Peyer's patch (tissue), 4 donors: ENCODE results near the gene EPO. TPM values are rescaled to one million over a fixed set of nuclear protein-coding genes. Genes with fewer than 3 reads are reported as not detected.

Experiments
- DNase-seq, 3 donors: peaks; one replicate each; pipeline ENCODE4 v3.0.0-alpha.2; 2017 to 2019
- H3K27ac ChIP-seq, 4 donors: fragments of 200-600 bp; sonication (generic); one replicate each; pipeline ENCODE4 v1.5.1; 2016 to 2019
- H3K27me3 ChIP-seq, 2 donors: fragments of 200-600 bp; sonication (generic); one replicate each; pipeline ENCODE4 v1.5.1; 2019
- H3K36me3 ChIP-seq, 3 donors: fragments of 200-600 bp; sonication (generic); one replicate each; pipeline ENCODE4 v1.5.1; 2016 to 2019
- H3K4me1 ChIP-seq, 4 donors: fragments of 200-600 bp; sonication (generic); one replicate each; pipeline ENCODE4 v1.5.1; 2016 to 2019
- H3K4me3 ChIP-seq, 4 donors: fragments of 200-600 bp; sonication (generic); 1 replicate in 3 of 4; 2 replicates in 1 of 4; pipeline ENCODE4 v1.5.1; 2016 to 2019; ENCODE audit warnings: mild to moderate bottlenecking in 1 of 4
- H3K9me3 ChIP-seq, 4 donors: fragments of 200-600 bp; sonication (generic); one replicate each; pipeline ENCODE4 v1.5.1; 2016 to 2019; ENCODE audit warnings: mild to moderate bottlenecking in 1 of 4
- POLR2A ChIP-seq, 2 donors: fragments of 450-650 bp; IDR thresholded peaks; one replicate each; pipeline ENCODE4 v1.5.1; 2017; ENCODE audit warnings: antibody characterized with exemption in 2 of 2, mild to moderate bottlenecking in 2 of 2, moderate library complexity in 2 of 2
- total RNA-seq, 4 donors: library from RNA; depleted of rRNA; stranded (reverse); fragments of >200 nt; gene quantifications; one replicate each; pipeline ENCODE4 v1.1.0, GENCODE V29; 2016
- TF ChIP-seq, protein P1 (sequence below), 6 experiments: fragments of 450-650 bp in 4 of 6; fragments of 200-600 bp in 2 of 6; sonication (generic) in 1 of 6; IDR thresholded peaks; one replicate each; pipeline ENCODE4 v1.5.1; 2017 to 2019; ENCODE audit warnings: antibody characterized with exemption in 6 of 6, mild to moderate bottlenecking in 3 of 6, moderate library complexity in 1 of 6

Gene EPO
- total RNA-seq, 4 donors from 2014 or later, result not detected

GRCh38 chr7:100681491-100682227, 38.6 kb upstream of the EPO start:
- H3K4me1 ChIP-seq, result peaks cover 0 to 26% (median 0%) of the 10 kb centered on the region in 4 donors
- H3K27ac ChIP-seq, result no peak overlapping the region
- no peaks in the 10 kb centered on the region for H3K27me3 ChIP-seq
- peak in 1 of 3 donors; percentile 47 for DNase-seq
- peaks cover 0 to 100% (median 0%) of the 10 kb centered on the region in 3 donors for H3K36me3 ChIP-seq
- TF ChIP-seq, protein P1, sequence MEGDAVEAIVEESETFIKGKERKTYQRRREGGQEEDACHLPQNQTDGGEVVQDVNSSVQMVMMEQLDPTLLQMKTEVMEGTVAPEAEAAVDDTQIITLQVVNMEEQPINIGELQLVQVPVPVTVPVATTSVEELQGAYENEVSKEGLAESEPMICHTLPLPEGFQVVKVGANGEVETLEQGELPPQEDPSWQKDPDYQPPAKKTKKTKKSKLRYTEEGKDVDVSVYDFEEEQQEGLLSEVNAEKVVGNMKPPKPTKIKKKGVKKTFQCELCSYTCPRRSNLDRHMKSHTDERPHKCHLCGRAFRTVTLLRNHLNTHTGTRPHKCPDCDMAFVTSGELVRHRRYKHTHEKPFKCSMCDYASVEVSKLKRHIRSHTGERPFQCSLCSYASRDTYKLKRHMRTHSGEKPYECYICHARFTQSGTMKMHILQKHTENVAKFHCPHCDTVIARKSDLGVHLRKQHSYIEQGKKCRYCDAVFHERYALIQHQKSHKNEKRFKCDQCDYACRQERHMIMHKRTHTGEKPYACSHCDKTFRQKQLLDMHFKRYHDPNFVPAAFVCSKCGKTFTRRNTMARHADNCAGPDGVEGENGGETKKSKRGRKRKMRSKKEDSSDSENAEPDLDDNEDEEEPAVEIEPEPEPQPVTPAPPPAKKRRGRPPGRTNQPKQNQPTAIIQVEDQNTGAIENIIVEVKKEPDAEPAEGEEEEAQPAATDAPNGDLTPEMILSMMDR (IDR thresholded peaks at IDR 0.05), result no peak
- no peak for TF ChIP-seq POLR2A (IDR thresholded peaks at IDR 0.05)
- no peak overlapping the region for H3K4me3 ChIP-seq
- no peaks in the 10 kb centered on the region for H3K9me3 ChIP-seq

DNA sequence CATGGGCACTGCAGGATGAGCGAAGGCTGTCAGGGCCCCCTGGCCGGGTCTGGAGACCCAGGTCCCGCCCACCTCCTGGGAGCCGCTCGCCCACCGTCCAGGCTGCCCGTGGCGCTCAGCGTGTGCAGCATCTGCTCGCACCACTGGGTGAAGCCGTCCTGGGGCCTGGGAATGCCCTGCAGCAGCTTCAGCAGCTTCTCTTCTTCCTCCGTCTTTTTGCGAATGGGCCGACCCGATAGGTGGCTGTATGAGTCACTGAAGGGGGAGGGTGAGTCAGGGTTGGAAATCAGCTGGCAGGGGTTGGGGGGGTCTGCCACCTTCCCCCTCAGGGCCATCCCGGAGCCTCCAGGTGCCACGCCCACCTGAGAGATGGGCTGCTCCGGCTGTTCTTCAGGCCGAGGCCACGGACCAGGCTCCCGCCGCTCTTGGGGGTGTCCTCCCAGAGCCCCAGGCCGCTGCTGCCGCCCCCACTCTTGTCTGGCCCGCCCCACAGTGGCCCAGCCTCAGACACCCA, 38.0 kb upstream of the EPO start:
- Histone ChIP-seq H3K27ac (no peak overlapping the region), H3K36me3 (peaks cover 0 to 100% (median 0%) of the 10 kb centered on the region in 3 donors), H3K4me1 (peaks cover 0 to 21% (median 0%) of the 10 kb centered on the region in 4 donors)

DNA sequence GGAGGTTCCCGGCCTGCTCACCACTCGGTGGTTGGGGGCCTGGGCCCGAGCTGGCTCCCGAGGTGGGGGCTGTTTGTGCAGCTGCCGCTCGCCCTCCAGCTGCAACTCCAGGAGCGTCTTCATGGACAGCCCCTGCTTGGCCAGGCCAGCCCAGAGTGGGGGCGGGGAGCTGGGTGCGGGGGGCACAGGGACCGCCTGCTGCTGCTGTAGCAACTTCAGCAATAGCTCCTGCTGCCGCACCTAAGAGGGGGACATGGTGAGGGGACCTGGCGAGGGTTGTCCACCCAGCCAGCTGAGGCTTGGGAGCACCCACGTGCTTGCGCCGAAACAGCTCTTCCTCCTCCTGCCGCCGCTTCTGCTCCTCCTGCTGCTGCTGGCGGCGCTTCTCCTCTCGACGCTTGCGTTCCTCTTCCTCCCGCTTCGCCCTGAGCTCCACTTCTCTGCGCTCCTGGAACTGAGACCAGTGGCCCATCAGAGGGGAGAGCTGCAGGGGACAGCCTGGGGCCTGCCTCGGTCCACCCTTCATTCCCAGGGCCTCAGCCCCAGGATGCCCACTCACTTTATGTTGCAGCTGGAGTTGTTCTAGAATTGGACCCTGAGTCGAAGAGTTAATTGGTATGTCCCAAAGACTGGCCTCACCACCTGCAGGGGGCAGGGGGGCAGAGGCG, 37.1 kb upstream of the EPO start:
- Histone ChIP-seq H3K4me3 (no peak overlapping the region), H3K36me3 (peaks cover 0 to 100% (median 0%) of the 10 kb centered on the region in 3 donors), H3K27me3 (no peaks in the 10 kb centered on the region), H3K4me1 (peaks cover 0 to 14% (median 0%) of the 10 kb centered on the region in 4 donors), H3K9me3 (no peaks in the 10 kb centered on the region), H3K27ac (no peak overlapping the region)
- no peak for TF ChIP-seq POLR2A (IDR thresholded peaks at IDR 0.05)
- no peak for DNase-seq

More for the DNA sequence above, 38.0 kb upstream of the EPO start:
- DNase-seq, result peak in 1 of 3 donors; percentile 49
- Histone ChIP-seq H3K4me3 (no peak overlapping the region), H3K9me3 (no peaks in the 10 kb centered on the region), H3K27me3 (no peaks in the 10 kb centered on the region)
- TF ChIP-seq POLR2A (IDR thresholded peaks at IDR 0.05), result no peak
- TF ChIP-seq, protein P1 (IDR thresholded peaks at IDR 0.05), result no peak

DNA sequence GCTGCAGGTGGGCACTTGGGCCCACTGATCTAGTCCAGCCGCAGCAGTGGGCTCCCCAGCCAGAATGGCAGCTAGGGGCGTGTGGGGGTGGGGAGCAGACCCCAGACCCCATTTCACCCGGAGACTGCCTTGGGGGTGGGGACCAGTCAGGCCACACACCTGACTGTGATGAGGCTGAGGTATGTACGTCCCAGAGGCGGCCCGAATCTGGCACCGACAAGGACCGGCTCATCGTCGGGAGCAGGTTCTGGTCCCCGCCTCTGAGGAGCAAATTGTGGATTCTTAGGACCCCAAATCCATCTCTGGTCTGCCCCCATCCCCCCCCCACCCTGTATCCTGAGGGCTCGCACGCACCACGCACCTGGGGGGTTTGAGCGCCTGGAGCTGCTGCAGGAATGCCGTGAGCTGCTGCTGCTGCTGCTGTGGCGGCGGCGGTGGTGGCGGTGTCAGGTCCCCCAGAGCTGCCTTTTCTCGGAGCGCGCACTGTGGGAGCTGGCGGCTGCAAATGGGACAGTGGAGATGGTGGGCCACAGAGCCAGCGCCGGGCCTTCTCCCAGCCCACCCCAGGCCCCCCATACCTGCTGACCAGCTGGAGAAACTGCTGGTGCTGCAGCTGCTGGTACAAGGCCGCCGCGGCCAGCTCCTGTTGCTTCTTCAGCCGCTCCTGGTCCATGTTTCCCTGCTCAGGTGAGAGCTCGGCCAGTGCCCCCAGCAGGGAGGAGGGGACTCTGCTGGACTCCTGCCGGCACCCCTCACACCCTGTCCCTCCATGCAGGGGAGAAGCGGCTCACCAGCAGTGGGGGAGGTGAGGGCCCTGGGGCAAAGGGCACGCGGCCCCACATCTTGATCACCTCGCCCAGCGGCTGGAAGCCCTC, 36.4 kb upstream of the EPO start:
- peaks cover 0 to 100% (median 0%) of the 10 kb centered on the region in 3 donors for H3K36me3 ChIP-seq

GRCh38 chr7:100684534-100685042, 35.7 kb upstream of the EPO start:
- DNase-seq, result peak in 1 of 3 donors; percentile 39
- H3K27ac ChIP-seq, result no peak overlapping the region
- H3K9me3 ChIP-seq, result no peaks in the 10 kb centered on the region
- no peak overlapping the region for H3K4me3 ChIP-seq
- peaks cover 0 to 100% (median 0%) of the 10 kb centered on the region in 3 donors for H3K36me3 ChIP-seq
- no peak for TF ChIP-seq POLR2A (IDR thresholded peaks at IDR 0.05)
- TF ChIP-seq, protein P1 (IDR thresholded peaks at IDR 0.05), result no peak
- H3K4me1 ChIP-seq, result peaks cover 0 to 20% (median 0%) of the 10 kb centered on the region in 4 donors
- H3K27me3 ChIP-seq, result no peaks in the 10 kb centered on the region

More for the DNA sequence above, 36.4 kb upstream of the EPO start:
- Histone ChIP-seq H3K27me3 (no peaks in the 10 kb centered on the region), H3K4me3 (no peak overlapping the region), H3K9me3 (no peaks in the 10 kb centered on the region), H3K4me1 (peaks cover 0 to 14% (median 0%) of the 10 kb centered on the region in 4 donors), H3K27ac (no peak overlapping the region)
- no peak for TF ChIP-seq POLR2A (IDR thresholded peaks at IDR 0.05)
- TF ChIP-seq, protein P1 (IDR thresholded peaks at IDR 0.05), result no peak
- peak in 1 of 3 donors; percentile 18 for DNase-seq
